ENCODE results near the gene ARPC1B.

Gene ARPC1B

GRCh38 chr7:99390941-99391602 lies 16.5 kb downstream of the ARPC1B start:
- 95% methylated on average over 15 of the region's 23 CpGs for WGBS
- Histone ChIP-seq H3K79me1 (replicated peaks; ENCODE audit: low read length, poor library complexity, severe bottlenecking) (peaks cover 27% of the 10 kb centered on the region), H4K8ac (ENCODE audit: low read length) (no peak overlapping the region), H3K14ac (ENCODE audit: low read length in 2 of 2) (no peak overlapping the region), H3K18ac (ENCODE audit: low read depth in 1 of 2, low read length in 2 of 2) (no peak overlapping the region), H3K27me3 (ENCODE audit: control insufficient read depth in 1 of 2, insufficient read depth in 1 of 2, low read length in 2 of 2) (no peaks in the 10 kb centered on the region), H4K91ac (ENCODE audit: low read length) (no peak overlapping the region), H2BK5ac (ENCODE audit: low read depth, low read length, poor library complexity, severe bottlenecking) (no peak overlapping the region), H3K27ac (ENCODE audit: low read length, poor library complexity, severe bottlenecking) (no peak overlapping the region), H2AFZ (ENCODE audit: low read depth, low read length) (no peak overlapping the region), H3K4ac (ENCODE audit: low read depth in 1 of 2, low read length in 2 of 2) (no peak overlapping the region), H2BK15ac (ENCODE audit: low read depth, poor library complexity, severe bottlenecking) (no peak overlapping the region), H2BK12ac (ENCODE audit: low read length in 2 of 2) (no peak overlapping the region), H3K9me3 (ENCODE audit: control insufficient read depth, low read length) (no peaks in the 10 kb centered on the region), H3K9ac (ENCODE audit: low read length) (no peak overlapping the region), H2AK5ac (ENCODE audit: low read length, severe bottlenecking) (no peak overlapping the region), H3K4me2 (ENCODE audit: low read length, poor library complexity, severe bottlenecking) (no peak overlapping the region), H3K4me3 (ENCODE audit: insufficient read depth in 1 of 2, low read depth in 1 of 2, low read length in 2 of 2) (peak overlapping the region in 1 of 2 experiments; percentile 5), H3K23ac (ENCODE audit: low read length in 2 of 2) (no peak overlapping the region), H3K4me1 (ENCODE audit: control insufficient read depth, insufficient read depth, low read depth, low read length) (peaks cover 21% of the 10 kb centered on the region), H2BK120ac (ENCODE audit: low read depth, low read length) (no peak overlapping the region), H3K36me3 (ENCODE audit: control insufficient read depth in 1 of 2, insufficient read depth in 2 of 2, low read depth in 1 of 2, low read length in 2 of 2) (peaks cover 87% of the 10 kb centered on the region in 2 experiments)
- no peak for DNase-seq

DNA sequence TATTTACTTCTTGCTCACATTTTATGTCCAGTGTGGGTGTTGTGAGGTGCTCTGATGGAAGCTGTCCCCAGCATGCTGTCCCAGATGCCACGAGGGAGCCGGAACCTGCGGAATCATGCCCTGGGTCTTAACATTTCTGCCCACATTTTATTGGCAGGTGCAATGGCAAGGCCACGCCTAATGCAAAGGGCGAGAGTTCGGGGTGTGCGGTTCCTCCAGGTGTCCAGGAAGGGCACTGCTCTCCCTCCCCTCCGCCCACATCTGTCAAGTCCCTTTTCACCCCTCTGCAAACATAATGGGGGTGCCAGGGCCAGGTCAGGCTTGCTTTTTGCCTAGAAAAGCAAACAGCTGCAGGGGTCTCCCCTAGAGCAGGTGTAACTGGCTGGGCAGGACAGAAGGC lies 17.5 kb downstream of the ARPC1B start:
- WGBS: 99% methylated on average over 8 of the region's 8 CpGs

GRCh38 chr7:99392659-99393354 lies 18.3 kb downstream of the ARPC1B start:
- no peak overlapping the region for H3K27ac ChIP-seq (ENCODE audit: low read length, poor library complexity, severe bottlenecking)
- H3K4ac ChIP-seq (ENCODE audit: low read depth in 1 of 2, low read length in 2 of 2): no peak overlapping the region
- H2AFZ ChIP-seq (ENCODE audit: low read depth, low read length): peak overlapping the region; percentile 18
- H2BK15ac ChIP-seq (ENCODE audit: low read depth, poor library complexity, severe bottlenecking): peak overlapping the region; percentile 16
- H3K79me1 ChIP-seq (replicated peaks; ENCODE audit: low read length, poor library complexity, severe bottlenecking): peaks cover 26% of the 10 kb centered on the region
- H2BK120ac ChIP-seq (ENCODE audit: low read depth, low read length): no peak overlapping the region
- 4% methylated on average over 67 of the region's 68 CpGs for WGBS
- H3K4me1 ChIP-seq (ENCODE audit: control insufficient read depth, insufficient read depth, low read depth, low read length): peaks cover 21% of the 10 kb centered on the region
- no peak overlapping the region for H4K8ac ChIP-seq (ENCODE audit: low read length)
- H3K36me3 ChIP-seq (ENCODE audit: control insufficient read depth in 1 of 2, insufficient read depth in 2 of 2, low read depth in 1 of 2, low read length in 2 of 2): peaks cover 85 to 87% of the 10 kb centered on the region in 2 experiments
- peak; percentile 70 for DNase-seq
- no peaks in the 10 kb centered on the region for H3K9me3 ChIP-seq (ENCODE audit: control insufficient read depth, low read length)
- H2BK12ac ChIP-seq (ENCODE audit: low read length in 2 of 2): no peak overlapping the region
- peak overlapping the region; percentile 29 for H3K9ac ChIP-seq (ENCODE audit: low read length)
- peak overlapping the region; percentile 76 for H3K4me2 ChIP-seq (ENCODE audit: low read length, poor library complexity, severe bottlenecking)
- no peaks in the 10 kb centered on the region for H3K27me3 ChIP-seq (ENCODE audit: control insufficient read depth in 1 of 2, insufficient read depth in 1 of 2, low read length in 2 of 2)
- H3K4me3 ChIP-seq (ENCODE audit: insufficient read depth in 1 of 2, low read depth in 1 of 2, low read length in 2 of 2): peak overlapping the region; percentile 18 to 52
- peak overlapping the region in 1 of 2 experiments; percentile 71 for H3K18ac ChIP-seq (ENCODE audit: low read depth in 1 of 2, low read length in 2 of 2)
- peak overlapping the region in 1 of 2 experiments; percentile 36 for H3K14ac ChIP-seq (ENCODE audit: low read length in 2 of 2)
- no peak overlapping the region for H4K91ac ChIP-seq (ENCODE audit: low read length)
- no peak overlapping the region for H2BK5ac ChIP-seq (ENCODE audit: low read depth, low read length, poor library complexity, severe bottlenecking)
- H2AK5ac ChIP-seq (ENCODE audit: low read length, severe bottlenecking): no peak overlapping the region
- H3K23ac ChIP-seq (ENCODE audit: low read length in 2 of 2): no peak overlapping the region

More for the DNA sequence above, 17.5 kb downstream of the ARPC1B start:
- Histone ChIP-seq H3K4me1 (ENCODE audit: control insufficient read depth, insufficient read depth, low read depth, low read length) (peaks cover 21% of the 10 kb centered on the region), H3K23ac (ENCODE audit: low read length in 2 of 2) (no peak overlapping the region), H3K36me3 (ENCODE audit: control insufficient read depth in 1 of 2, insufficient read depth in 2 of 2, low read depth in 1 of 2, low read length in 2 of 2) (peaks cover 85% of the 10 kb centered on the region in 2 experiments), H3K18ac (ENCODE audit: low read depth in 1 of 2, low read length in 2 of 2) (no peak overlapping the region), H4K8ac (ENCODE audit: low read length) (no peak overlapping the region), H2BK12ac (ENCODE audit: low read length in 2 of 2) (no peak overlapping the region), H3K4ac (ENCODE audit: low read depth in 1 of 2, low read length in 2 of 2) (no peak overlapping the region), H3K9me3 (ENCODE audit: control insufficient read depth, low read length) (no peaks in the 10 kb centered on the region), H3K79me1 (replicated peaks; ENCODE audit: low read length, poor library complexity, severe bottlenecking) (peaks cover 26% of the 10 kb centered on the region), H3K4me3 (ENCODE audit: insufficient read depth in 1 of 2, low read depth in 1 of 2, low read length in 2 of 2) (no peak overlapping the region), H2AFZ (ENCODE audit: low read depth, low read length) (no peak overlapping the region), H3K14ac (ENCODE audit: low read length in 2 of 2) (no peak overlapping the region), H3K27ac (ENCODE audit: low read length, poor library complexity, severe bottlenecking) (no peak overlapping the region), H3K4me2 (ENCODE audit: low read length, poor library complexity, severe bottlenecking) (peak overlapping the region; percentile 76), H4K91ac (ENCODE audit: low read length) (no peak overlapping the region), H2BK5ac (ENCODE audit: low read depth, low read length, poor library complexity, severe bottlenecking) (no peak overlapping the region), H2AK5ac (ENCODE audit: low read length, severe bottlenecking) (no peak overlapping the region), H2BK120ac (ENCODE audit: low read depth, low read length) (no peak overlapping the region), H2BK15ac (ENCODE audit: low read depth, poor library complexity, severe bottlenecking) (no peak overlapping the region), H3K9ac (ENCODE audit: low read length) (no peak overlapping the region), H3K27me3 (ENCODE audit: control insufficient read depth in 1 of 2, insufficient read depth in 1 of 2, low read length in 2 of 2) (no peaks in the 10 kb centered on the region)
- DNase-seq: no peak
